Activated T-cell treated with anti-CD3 and anti-CD28 coated beads, Interleukin-2, amount 50 U/mL, for 1 hour (primary cell): Measurements from ENCODE around the gene EFNB1.
"Not testable (repeated sequence)": the region's sequence is repeated elsewhere in the genome, so short reads cannot be mapped to it uniquely, and the experiment has no call there.

ENCODE experiments used
- DNase-seq: peaks from one replicate; pipeline ENCODE4 v3.0.0-alpha.2; 2020

The EFNB1 gene

GRCh38 chrX:68828740-68829581, at the start of gene EFNB1:
EFNB1 (plus strand) TSS chrX:68829021; CDS start chrX:68829777, 756 bp downstream.
- peak; percentile 85 for DNase-seq

DNA sequence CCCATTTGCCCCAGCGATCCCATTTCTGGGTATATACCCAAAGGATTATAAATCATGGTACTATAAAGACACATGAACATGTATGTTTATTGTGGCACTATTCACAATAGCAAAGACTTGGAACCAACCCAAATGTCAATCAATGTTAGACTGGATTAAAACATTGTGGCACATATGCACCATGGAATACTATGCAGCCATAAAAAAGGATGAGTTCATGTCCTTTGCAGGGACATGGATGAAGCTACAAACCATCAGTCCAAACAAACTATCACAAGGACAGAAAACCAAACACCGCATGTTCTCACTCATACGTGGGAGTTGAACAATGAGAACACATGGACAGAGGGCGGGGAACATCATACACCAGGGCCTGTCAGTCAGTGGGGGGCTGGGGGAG, 47.5 kb upstream of the EFNB1 start:
- not testable (repeated sequence) for DNase-seq

DNA sequence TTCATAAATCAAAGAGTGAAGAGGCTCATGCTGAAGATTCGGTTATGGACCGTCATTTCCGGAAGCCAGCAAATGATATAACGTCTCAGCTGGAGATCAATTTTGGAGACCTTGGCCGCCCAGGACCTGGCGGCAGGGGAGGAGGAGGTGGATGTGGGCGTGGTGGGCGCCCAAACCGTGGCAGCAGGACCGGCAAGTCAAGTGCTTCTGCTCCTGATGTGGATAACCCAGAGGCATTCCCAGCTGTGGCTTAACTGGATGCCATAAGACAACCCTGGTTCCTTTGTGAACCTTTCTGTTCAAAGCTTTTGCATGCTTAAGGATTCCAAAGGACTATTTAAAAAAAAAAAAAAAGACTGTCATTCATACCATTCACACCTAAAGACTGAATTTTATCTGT, 44.0 kb upstream of the EFNB1 start:
- DNase-seq, result no peak

DNA sequence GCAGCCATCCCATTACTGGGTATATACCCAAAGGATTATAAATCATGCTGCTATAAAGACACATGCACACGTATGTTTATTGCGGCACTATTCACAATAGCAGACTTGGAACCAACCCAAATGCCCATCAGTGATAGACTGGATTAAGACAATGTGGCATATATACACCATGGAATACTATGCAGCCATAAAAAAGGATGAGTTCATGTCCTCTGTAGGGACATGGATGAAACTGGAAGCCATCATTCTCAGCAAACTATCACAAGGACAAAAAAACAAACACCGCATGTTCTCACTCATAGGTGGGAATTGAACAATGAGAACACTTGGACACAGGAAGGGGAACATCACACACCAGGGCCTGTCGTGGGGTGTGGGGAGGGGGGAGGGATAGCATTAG, 42.2 kb upstream of the EFNB1 start:
- not testable (repeated sequence) for DNase-seq

DNA sequence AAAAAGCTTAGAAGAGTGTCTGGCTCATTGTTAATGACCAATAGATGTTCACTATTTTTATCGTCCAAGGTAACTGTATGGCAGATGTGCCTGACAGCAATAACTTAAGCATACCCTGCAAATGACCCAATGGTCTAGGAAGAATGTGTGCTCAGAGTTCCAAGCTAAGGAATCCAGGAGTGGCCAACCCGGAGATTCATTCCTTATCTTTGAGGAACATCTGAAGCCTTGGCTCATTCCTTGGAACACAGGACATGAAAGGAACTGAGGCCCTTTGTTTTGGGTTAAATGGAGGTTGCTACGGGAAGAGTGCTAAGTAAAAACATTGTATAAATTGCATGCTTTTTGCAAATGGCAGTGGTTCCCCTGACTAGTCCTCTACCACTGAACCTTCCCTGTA, 38.9 kb upstream of the EFNB1 start:
- no peak for DNase-seq

DNA sequence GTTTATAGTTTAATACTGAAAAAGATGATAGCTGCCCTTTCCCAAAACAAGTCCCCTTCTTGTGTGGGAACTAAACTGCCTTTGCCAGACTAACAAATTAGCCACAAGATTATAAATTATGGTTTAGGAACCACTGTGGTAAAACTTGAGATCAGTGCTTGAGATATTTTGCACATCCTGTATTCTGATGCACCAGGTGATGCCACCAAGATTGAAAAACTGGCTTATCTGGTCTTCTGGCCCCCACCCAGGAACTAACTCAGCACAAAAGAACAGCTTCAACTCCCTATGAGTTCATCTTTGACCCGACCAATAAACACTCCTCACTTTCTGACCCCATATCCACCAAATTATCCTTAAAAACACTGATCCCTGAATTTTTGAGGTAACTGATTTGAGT, 36.7 kb upstream of the EFNB1 start:
- DNase-seq, result no peak

DNA sequence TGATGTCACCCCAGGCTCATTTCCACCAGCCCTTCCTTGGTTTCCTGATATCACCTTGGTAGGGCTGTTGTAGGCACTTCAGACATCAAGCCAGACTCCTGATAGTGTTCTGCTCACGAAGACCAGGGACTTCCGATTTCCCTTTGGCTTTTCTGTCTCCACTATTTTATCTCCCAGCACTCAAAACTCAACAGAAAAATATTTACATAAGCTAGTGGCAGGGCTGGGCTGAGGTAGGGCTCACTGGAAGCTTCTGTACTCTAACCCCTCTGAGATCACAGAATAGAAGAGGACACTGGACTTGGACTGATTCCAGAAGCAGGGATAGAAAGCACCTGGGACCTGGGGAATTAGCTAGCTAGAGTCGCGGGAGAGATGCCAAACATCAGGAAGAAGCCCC, 34.4 kb upstream of the EFNB1 start:
- no peak for DNase-seq

DNA sequence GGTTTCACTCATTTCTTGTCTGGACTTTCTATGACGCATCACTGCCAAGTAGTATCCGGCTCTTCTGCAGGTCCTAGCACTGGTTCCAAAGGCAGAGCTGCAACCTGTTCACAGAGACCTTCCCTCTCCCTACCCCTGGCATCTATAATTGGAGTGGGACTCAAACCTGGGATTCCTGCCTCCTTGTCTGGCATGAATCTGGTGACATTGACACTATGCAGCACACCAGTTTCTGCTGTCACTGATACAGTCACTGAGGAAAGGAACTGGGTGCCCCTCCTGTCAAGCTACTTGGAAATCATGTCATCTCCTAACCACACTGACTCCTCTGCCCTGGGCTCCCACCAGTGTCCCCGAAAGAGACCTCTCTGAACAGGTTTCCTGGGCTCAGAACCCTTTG, 33.1 kb upstream of the EFNB1 start:
- DNase-seq, result no peak

- not testable (repeated sequence) for DNase-seq
Measured at GRCh38 chrX:68798400-68798799, 30.4 kb upstream of the EFNB1 start.

- DNase-seq, result no peak
Measured at GRCh38 chrX:68801737-68802290, 27.0 kb upstream of the EFNB1 start.

DNA sequence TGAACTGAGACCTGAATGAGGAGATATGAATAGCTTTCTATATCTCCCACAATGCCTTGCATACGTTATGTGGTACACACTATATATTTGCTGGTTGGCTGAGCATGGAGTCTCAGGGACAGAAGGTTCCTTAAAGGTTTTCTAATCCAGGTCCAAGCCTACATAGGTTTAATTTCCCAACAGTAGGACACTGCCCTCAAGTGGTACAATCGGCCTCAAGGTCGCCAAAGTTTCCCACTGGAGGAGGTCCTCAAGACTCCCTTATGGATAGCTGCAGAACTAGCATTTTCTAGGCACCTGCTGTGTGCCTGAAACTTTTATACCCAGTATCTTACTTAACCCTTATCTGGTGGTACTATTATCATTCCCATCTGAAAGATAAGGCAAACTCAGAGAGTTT, 21.0 kb upstream of the EFNB1 start:
- DNase-seq, result no peak

- no peak for DNase-seq
Measured at GRCh38 chrX:68808686-68809357, 20.0 kb upstream of the EFNB1 start.

GRCh38 chrX:68820476-68821110, 8.2 kb upstream of the EFNB1 start:
- DNase-seq, result peak; percentile 4

GRCh38 chrX:68821616-68822015, 7.2 kb upstream of the EFNB1 start:
- DNase-seq, result no peak

DNA sequence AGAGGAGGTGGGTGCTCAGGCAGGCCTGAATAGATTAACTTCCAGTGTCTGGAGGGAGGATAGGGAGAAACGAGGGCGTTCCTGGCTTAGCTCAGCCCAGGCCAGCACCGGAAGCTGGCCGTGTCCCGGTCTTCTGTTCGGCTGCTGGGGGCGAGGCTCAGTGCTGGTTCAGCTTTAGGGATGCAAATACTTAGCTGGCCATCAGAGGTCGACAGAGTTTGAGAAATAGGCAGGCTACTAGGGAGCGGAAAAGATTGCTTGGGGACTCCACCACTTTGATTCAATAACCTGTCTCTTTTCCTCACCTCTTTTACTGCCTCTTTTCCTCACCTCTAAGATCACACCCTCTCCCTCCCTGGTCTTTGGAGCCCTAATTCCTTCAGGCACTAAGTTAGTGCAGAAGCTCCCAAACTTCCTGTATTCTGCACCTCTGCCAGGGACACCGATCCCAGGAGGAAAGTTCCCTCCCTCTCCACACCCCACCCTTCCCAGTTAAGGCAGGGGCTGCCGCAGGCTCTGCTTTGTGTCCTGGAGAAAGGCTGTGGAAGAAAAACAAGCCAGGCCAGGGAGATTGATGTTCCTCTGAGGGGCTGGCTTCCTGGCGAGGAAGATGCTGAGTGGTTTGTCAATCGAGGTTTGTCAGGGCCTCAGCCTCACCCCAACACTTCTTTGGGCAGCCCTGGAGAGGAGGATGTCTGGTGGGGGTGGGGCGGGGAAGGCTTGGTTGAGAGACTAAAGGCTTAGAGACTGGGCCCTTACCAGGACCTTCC, 6.0 kb upstream of the EFNB1 start:
- DNase-seq, result peak; percentile 14

DNA sequence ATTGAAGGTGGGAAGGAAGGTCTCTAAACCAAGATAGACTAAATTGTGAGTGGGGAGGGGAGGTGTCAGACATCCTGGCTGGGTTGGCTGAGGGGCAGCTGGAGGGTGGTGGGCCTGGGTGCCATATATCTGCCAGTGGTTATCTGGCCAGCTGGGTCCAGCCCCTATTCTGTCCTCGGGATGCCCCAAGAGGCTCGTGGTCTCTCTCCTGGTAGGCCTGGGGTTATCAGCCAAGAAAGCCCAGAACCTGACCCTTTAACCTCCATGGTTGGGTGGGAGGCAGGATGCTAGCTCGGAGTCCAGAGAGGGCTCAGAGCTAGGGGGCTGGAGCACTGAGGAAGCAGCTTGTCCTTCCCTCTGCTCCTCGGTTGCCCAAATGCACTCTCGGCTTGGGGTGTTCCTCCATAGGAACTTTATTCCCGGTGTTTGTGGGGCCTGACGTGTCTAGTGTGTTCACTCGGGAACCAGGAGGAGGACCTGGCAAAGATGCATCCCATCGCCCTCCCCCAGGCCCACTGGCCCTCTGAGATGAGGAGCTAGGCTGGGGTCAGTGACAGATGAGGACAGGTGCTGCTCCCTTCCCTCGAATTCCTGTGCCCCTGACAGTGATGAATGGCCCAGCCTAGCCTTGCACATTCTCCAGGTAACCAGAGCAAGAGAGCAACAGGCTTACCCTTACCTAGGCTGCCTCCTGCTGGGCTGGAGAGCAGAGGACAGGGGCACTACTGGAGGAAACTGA, 5.2 kb upstream of the EFNB1 start:
- peak; percentile 3 for DNase-seq

- peak; percentile 6 for DNase-seq
Measured at GRCh38 chrX:68824152-68824433, 4.7 kb upstream of the EFNB1 start.

GRCh38 chrX:68824565-68825125, 4.2 kb upstream of the EFNB1 start:
- peak; percentile 8 for DNase-seq

DNA sequence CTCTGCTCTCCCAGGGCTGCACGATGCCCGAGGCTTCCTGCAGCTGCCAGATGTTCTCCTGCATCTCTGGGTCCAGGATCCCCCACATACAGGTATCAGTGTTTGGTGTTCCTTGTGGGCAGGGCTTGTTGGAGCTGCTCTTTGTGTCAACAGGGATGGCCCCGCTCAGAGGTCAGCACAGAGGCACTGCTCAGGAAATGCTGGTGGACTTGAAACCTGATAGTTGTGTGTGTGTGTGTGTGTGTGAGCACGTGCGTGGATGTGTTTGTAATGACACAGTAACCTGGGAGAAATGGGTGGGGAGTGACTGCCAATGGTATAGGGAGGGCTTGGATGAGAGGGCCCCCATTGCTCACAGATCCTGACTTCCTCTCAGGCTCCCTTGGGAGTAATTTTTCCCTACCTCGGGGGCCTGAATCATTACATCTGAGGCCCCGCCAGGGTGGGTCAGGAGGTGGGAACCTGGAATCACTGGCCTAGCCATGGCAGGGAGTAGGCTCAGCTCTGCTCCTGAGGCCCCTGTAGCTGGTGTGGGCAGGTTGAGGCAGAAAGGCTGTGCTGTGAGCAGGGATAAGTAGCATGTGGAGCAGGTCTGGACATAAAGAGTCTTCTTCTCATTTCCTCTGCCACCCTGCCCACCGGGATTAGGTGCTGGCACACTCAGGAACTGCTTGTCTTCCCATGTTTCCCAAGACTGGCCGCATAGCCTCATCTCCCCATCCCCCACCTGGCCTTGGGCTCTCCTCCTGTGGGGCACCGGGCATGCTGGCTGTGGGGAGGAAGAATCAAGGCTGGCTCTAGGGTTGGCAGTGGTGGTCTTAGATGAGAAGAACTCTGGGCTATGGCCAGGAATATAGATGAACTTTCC, 2.5 kb upstream of the EFNB1 start:
- DNase-seq, result peak; percentile 14

DNA sequence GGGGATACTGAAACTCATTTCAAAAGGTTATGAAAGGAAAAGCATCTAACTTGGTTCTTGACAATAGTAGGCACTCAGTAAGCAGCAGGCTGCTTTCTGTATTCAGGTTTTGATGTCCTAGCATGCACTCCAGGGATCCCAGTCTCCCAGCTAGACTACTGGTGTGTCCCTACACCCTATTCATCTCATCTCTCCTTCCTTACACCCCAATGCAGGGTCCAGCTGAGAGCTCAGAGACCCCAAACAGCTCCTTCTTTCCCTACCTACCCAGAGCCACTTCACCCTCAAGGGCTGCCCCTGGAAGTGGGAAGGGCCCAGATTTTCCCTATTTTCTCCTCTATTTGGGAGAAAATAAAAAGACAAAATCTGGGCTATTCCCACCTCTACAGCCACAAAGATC, 1.6 kb upstream of the EFNB1 start:
- DNase-seq, result peak; percentile 8
